ENCODE measurements around the gene MLLT1.

MLLT1 gene

GRCh38 chr19:6167115-6167514 lies 112.7 kb downstream of the MLLT1 start:
- peaks cover 14% of the 10 kb centered on the region for H3K9me3 ChIP-seq (ENCODE audit: control insufficient read depth, insufficient read depth, low read length)
- no peaks in the 10 kb centered on the region for H3K4me1 ChIP-seq (ENCODE audit: control insufficient read depth, insufficient read depth, low read length)

GRCh38 chr19:6164906-6165531 lies 114.8 kb downstream of the MLLT1 start:
- Histone ChIP-seq H3K27me3 (ENCODE audit: control insufficient read depth, insufficient read depth, low read length) (no peaks in the 10 kb centered on the region), H3K27ac (ENCODE audit: low read depth, low read length) (no peak overlapping the region), H3K4me3 (ENCODE audit: low read depth, low read length) (no peak overlapping the region), H3K36me3 (ENCODE audit: control insufficient read depth, insufficient read depth, low read length) (no peaks in the 10 kb centered on the region), H3K4me1 (ENCODE audit: control insufficient read depth, insufficient read depth, low read length) (no peaks in the 10 kb centered on the region), H3K9me3 (ENCODE audit: control insufficient read depth, insufficient read depth, low read length) (peaks cover 12% of the 10 kb centered on the region), H3K9ac (ENCODE audit: low read depth, low read length) (no peak overlapping the region)

More at GRCh38 chr19:6167115-6167514, 112.7 kb downstream of the MLLT1 start:
- Histone ChIP-seq H3K9ac (ENCODE audit: low read depth, low read length) (no peak overlapping the region), H3K36me3 (ENCODE audit: control insufficient read depth, insufficient read depth, low read length) (no peaks in the 10 kb centered on the region), H3K27ac (ENCODE audit: low read depth, low read length) (no peak overlapping the region), H3K4me3 (ENCODE audit: low read depth, low read length) (no peak overlapping the region), H3K27me3 (ENCODE audit: control insufficient read depth, insufficient read depth, low read length) (no peaks in the 10 kb centered on the region)

GRCh38 chr19:6161271-6161850 lies 118.4 kb downstream of the MLLT1 start:
- Histone ChIP-seq H3K27ac (ENCODE audit: low read depth, low read length) (no peak overlapping the region), H3K4me3 (ENCODE audit: low read depth, low read length) (no peak overlapping the region), H3K9ac (ENCODE audit: low read depth, low read length) (no peak overlapping the region)

More at GRCh38 chr19:6161271-6161850, 118.4 kb downstream of the MLLT1 start:
- Histone ChIP-seq H3K27me3 (ENCODE audit: control insufficient read depth, insufficient read depth, low read length) (no peaks in the 10 kb centered on the region), H3K9me3 (ENCODE audit: control insufficient read depth, insufficient read depth, low read length) (peaks cover 32% of the 10 kb centered on the region), H3K4me1 (ENCODE audit: control insufficient read depth, insufficient read depth, low read length) (no peaks in the 10 kb centered on the region), H3K36me3 (ENCODE audit: control insufficient read depth, insufficient read depth, low read length) (no peaks in the 10 kb centered on the region)
